K562 (cell line): ENCODE measurements around the gene ZNF107. TPM values are rescaled to one million over a fixed set of nuclear protein-coding genes. Genes with fewer than 3 reads are reported as not detected.

Source experiments
- ATF4 ChIP-seq: fragments of 450-650 bp; formaldehyde crosslinking; IDR thresholded peaks from 2 replicates; pipeline ENCODE4 v1.4.0; 2022; ENCODE audit warnings: mild to moderate bottlenecking, moderate library complexity
- BCLAF1 ChIP-seq, 2 experiments: fragments of 450-650 bp in 1 of 2; IDR thresholded peaks; 2 replicates each; pipeline ENCODE4 v1.6.1; 2011 to 2017; ENCODE audit warnings: low read depth in 2 of 2, antibody characterized with exemption in 1 of 2, borderline replicate concordance in 1 of 2, low read length in 1 of 2, mild to moderate bottlenecking in 1 of 2, mixed read lengths in 1 of 2; ENCODE audit not compliant: control insufficient read depth in 1 of 2
- BRD4 ChIP-seq: fragments of 200-600 bp; sonication (generic); IDR thresholded peaks from 2 replicates; pipeline ENCODE4 v1.6.1; 2017; ENCODE audit warnings: inconsistent platforms
- GATA2 ChIP-seq: sonication (generic); formaldehyde crosslinking; IDR thresholded peaks from 2 replicates; pipeline ENCODE4 v1.4.0; 2020; ENCODE audit warnings: mild to moderate bottlenecking, missing genetic modification reagents
- HINFP ChIP-seq: fragments of 450-650 bp; conservative IDR thresholded peaks from 2 replicates; pipeline ENCODE4 v1.6.1; 2016; ENCODE audit warnings: missing genetic modification characterization, low read depth, mild to moderate bottlenecking, control low read depth, missing compliant biosample characterization
- HMGN3 ChIP-seq: IDR thresholded peaks from 2 replicates; pipeline ENCODE4 v1.6.1; 2011; ENCODE audit warnings: borderline replicate concordance, low read depth, mild to moderate bottlenecking, mixed read lengths, low read length; ENCODE audit not compliant: insufficient read length; ENCODE audit errors: extremely low read depth
- HOXB6 ChIP-seq: fragments of 250-450 bp; sonication (Bioruptor Pico); IDR thresholded peaks from 2 replicates; pipeline ENCODE4 v1.5.1; 2022; ENCODE audit warnings: mild to moderate bottlenecking, borderline replicate concordance
- ILF3 ChIP-seq: fragments of 450-650 bp; IDR thresholded peaks from 2 replicates; pipeline ENCODE4 v1.6.1; 2018; ENCODE audit warnings: antibody characterized with exemption, mild to moderate bottlenecking, moderate library complexity, borderline replicate concordance
- MAX ChIP-seq: sonication (generic); formaldehyde crosslinking; IDR thresholded peaks from 2 replicates; pipeline ENCODE4 v1.9.0; 2022; ENCODE audit warnings: mild to moderate bottlenecking, missing genetic modification reagents
- MXI1 ChIP-seq: IDR thresholded peaks from 2 replicates; pipeline ENCODE4 v1.6.1; 2011; ENCODE audit warnings: low read depth, mild to moderate bottlenecking, improper control_type of control experiment, low read length
- NFE2 ChIP-seq: IDR thresholded peaks from 2 replicates; pipeline ENCODE4 v1.6.1; 2014; ENCODE audit warnings: antibody characterized with exemption, low read depth
- NR0B1 ChIP-seq: fragments of 450-650 bp; IDR thresholded peaks from one replicate; pipeline ENCODE4 v1.6.1; 2018; ENCODE audit warnings: mild to moderate bottlenecking, moderate library complexity; ENCODE audit not compliant: partially characterized antibody
- RAD21 ChIP-seq, 2 experiments: fragments of 250-450 bp in 1 of 2; fragments of 450-650 bp in 1 of 2; sonication (Bioruptor Pico) in 1 of 2; formaldehyde crosslinking in 1 of 2; IDR thresholded peaks in 1 of 2; conservative IDR thresholded peaks in 1 of 2; 2 replicates each; pipeline versions ENCODE4 v1.4.0 to v1.8.0; 2020 to 2022; ENCODE audit warnings: mild to moderate bottlenecking in 2 of 2, moderate library complexity in 1 of 2
- SRSF3 ChIP-seq: fragments of 200-400 bp; formaldehyde crosslinking; IDR thresholded peaks from 2 replicates; pipeline ENCODE4 v1.6.1; 2016; ENCODE audit warnings: mild to moderate bottlenecking, low read length, moderate library complexity; ENCODE audit not compliant: insufficient read depth
- STAT5A ChIP-seq: IDR thresholded peaks from 2 replicates; pipeline ENCODE4 v1.6.1; 2012; ENCODE audit warnings: low read length, inconsistent platforms, borderline replicate concordance
- ZBTB7A ChIP-seq: IDR thresholded peaks from 2 replicates; pipeline ENCODE4 v1.6.1; 2011; ENCODE audit warnings: low read depth, mild to moderate bottlenecking, low read length, moderate library complexity, borderline replicate concordance; ENCODE audit not compliant: control insufficient read depth
- ZNF280A ChIP-seq: fragments of 450-650 bp; IDR thresholded peaks from 2 replicates; pipeline ENCODE4 v1.6.1; 2018; ENCODE audit warnings: mild to moderate bottlenecking, low read depth; ENCODE audit not compliant: partially characterized antibody
- polyA plus RNA-seq, 8 experiments: library from polyadenylated mRNA; depleted of rRNA in 4 of 8; stranded (reverse) in 5 of 8; unstranded in 3 of 8; fragments of >200 nt; fragmentation: Nextera tagmentation in 2 of 8; fragmentation: Illumina TruSeq in 1 of 8; extraction: Ambion mirVana in 2 of 8; extraction: Trizol in 1 of 8; gene quantifications; 2 replicates each; pipeline versions ENCODE4 v1.2.1 to v1.2.3, GENCODE V29; 2011 to 2014; ENCODE audit warnings: inconsistent platforms in 1 of 8, missing spikeins in 1 of 8
- total RNA-seq, 7 experiments: library from RNA; depleted of rRNA in 6 of 7; stranded (reverse); fragments of >200 nt in 6 of 7; fragmentation: Illumina TruSeq in 2 of 7; extraction: Trizol in 2 of 7; gene quantifications; 2 replicates each; pipeline versions ENCODE4 v1.2.1 to v1.2.3, GENCODE V29; 2011 to 2021; ENCODE audit warnings: low replicate concordance in 1 of 7

Gene ZNF107
- total and polyA plus RNA-seq, 9 of the 15 experiments (the other 6 are each of a cell fraction or from before 2014, with no cell fraction given) = 2.4 to 14.2 (median 7.9) TPM

- TF ChIP-seq BCLAF1 (IDR thresholded peaks at IDR 0.05; ENCODE audit: borderline replicate concordance in 1 of 2, control insufficient read depth in 1 of 2, low read depth in 2 of 2, low read length in 1 of 2) (no peak), HMGN3 (no peak), MXI1 (no peak), BRD4 (peak; percentile 66; the same call in 1 of the 2 replicates), ILF3 (no peak), ZBTB7A (no peak; the same call in 1 of the 2 replicates), ZNF280A (no peak), NR0B1 (no peak), HINFP (tag) (0 out of 2 replicates have a peak, but pooled peaks have one; percentile 19), SRSF3 (no peak), STAT5A (no peak), NFE2 (no peak), ATF4 (no peak), MAX (CRISPR knock-in tag) (no peak), RAD21 (CRISPR knock-in tag; conservative IDR thresholded peaks at IDR 0.05 in 1 of 2, IDR thresholded peaks at IDR 0.05 in 1 of 2) (0 out of 4 replicates have a peak, but pooled peaks of 1 of the 2 experiments have one; percentile 9), GATA2 (CRISPR knock-in tag) (no peak), HOXB6 (CRISPR knock-in tag) (no peak)
Observed at GRCh38 chr7:64665980-64666662, at the start of gene ZNF107 (continued).
